Hematopoietic multipotent progenitor cell treated with erythropoietin and hydrocortisone succinate and interleukin-3 and kit ligand, for 6 days (in vitro differentiated cells): Measurements from ENCODE around the gene GATA5.

ENCODE experiments used
- DNase-seq: peaks from one replicate; pipeline ENCODE4 v3.0.0-alpha.2; 2015

The GATA5 gene

DNA sequence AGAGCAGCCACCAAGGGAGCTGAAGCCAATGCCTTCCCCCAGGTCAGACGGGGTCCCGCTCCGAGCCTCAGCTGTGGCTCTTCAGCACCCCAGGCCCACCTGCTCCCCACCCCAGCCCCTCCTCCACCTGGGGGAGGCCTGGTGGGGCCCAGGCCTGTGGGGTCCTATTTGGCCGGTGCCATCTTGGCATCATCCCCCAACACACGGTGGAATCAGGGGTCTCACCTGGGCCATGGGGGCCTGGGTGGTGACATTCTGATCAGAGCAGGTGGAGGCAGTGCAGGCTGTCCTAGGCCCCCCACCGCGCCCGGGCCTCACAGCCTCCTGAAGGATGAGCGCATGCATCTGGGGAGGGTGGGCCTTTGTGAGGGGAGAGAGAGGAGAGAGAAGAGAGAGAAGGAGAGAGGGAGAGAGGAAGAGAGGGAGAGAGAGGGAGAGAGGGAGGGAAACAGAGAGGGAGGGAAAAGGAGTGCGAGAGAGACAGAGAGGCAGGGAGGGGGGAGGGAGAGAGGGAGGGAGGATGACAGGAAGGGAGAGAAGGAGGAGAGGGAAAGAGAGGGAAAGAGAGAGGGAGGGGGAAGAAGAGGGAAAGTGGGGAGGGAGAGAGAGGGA is 24.5 kb downstream of the GATA5 start:
- DNase-seq: no peak

DNA sequence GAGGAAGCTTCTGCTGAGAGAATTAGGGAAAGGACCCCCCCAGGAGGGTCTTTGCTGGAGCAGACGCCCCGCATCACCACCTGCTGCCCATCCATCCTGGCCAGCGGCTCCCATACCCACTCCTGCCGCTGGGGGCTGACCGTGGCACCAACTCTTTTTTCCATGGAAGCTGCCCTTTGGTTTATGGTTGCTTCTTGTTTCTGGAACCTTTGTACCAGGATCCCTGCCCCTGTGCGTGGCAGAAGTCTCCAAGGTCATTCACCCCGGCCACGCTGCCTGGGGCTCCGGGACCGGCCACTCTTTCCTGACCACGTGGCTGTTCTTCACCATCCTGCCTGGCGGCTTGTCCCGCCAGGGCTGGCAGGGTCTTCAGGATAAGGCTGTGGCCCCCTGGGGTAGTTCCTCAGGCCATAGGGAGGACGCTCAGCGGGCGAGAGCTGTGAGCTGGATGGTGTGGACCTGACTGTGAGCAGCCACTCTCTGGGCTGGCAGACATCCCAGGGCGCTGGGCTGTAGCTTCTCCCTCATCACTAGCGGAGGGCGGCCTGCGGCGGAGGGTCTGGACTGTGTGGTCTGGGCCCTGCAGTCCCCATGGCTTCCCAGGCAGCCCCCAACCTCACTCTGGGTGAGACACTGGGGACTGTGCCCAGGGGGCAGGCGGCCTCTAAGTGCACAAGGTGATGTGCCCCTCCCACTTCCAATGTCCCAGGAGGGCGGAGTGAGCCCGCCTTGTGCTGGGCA is 25.7 kb downstream of the GATA5 start:
- DNase-seq: no peak

DNA sequence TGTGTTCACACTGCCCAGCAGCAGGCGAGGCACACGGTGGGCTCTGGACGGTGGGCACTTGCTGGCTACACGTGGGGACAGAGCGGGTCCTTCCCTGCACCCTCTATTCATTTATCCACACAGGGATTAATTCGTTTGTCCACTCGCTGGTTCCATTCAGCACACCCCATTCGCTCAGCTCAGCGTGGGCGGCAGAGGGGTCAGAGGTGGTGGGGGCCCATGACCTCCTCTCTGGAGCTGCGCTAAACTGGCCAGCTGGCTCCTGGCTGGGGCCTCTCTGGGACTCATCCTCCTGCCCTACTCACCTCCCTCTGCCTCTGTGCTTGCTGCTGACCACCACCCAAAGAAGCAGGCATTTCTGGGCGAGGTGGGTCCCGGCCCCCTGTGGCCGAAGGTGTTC is 27.0 kb downstream of the GATA5 start:
- DNase-seq: no peak

DNA sequence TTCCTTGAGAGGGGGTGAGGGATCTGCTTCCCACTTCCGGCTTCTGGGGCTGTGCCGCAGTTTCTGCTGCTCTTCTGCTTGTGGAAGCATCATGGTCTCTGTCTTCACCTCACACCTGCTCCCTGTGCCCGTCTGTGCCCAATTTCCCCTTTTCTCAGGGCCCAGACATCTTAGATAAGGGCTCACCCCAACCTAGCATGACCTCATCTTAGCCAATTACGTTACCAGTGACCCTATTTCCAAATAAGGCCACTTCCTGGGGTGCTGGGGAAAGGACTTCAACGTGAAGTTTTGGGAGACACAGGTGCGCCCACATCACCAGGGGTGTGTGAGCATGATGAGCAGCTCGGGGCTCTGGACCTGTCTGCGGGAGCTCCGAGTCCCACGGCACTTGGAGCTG is 27.8 kb downstream of the GATA5 start:
- peak; percentile 56 for DNase-seq

DNA sequence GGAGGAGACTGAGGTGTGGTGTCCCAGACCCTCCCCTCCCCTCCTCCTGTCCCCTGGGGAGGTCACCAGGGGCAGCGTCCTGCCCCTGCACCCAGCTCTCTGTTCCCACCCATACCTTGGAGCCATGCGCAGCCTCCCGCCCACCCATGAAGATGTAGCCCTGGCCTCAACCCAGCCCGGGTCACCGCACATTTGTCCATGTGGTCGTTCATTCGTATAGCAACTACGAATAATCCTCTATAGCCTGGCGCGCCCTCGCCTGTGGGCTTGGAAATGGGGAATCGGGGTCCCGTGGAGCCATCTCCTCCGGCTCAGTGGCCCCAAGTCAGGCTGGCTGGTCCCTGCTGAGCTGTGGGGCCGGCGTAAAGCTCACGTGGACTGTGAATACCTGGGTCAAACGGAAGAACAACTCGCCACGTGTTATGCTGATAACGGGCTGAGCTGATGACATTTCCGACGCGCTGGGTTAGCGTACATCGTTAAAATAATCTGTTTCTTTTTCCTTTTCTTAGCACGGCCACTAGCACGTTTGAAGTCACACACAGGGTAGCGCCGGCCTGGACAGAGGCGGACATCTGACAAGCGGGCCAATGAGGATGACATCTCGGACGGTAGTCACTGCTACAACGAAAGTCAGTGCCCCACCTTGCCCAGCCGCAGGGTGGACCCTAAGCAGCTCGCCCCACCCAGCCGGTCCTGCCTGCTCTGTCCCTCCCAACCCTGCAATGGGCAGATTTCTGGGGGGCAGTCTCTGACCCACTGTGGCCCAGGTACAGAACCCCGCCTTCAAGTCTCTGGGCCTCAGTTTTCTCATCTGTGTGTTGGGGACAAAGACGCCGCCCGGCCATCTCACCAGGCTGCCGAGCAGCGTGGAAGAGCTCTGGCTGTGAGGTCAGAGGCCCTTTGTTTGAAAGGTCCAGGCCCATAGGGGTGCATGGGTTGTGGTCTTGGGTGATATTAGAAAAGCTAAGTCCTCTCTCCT is 28.6 kb downstream of the GATA5 start:
- DNase-seq: no peak

GRCh38 chr20:62446481-62446880 is 29.3 kb downstream of the GATA5 start:
- no peak for DNase-seq

DNA sequence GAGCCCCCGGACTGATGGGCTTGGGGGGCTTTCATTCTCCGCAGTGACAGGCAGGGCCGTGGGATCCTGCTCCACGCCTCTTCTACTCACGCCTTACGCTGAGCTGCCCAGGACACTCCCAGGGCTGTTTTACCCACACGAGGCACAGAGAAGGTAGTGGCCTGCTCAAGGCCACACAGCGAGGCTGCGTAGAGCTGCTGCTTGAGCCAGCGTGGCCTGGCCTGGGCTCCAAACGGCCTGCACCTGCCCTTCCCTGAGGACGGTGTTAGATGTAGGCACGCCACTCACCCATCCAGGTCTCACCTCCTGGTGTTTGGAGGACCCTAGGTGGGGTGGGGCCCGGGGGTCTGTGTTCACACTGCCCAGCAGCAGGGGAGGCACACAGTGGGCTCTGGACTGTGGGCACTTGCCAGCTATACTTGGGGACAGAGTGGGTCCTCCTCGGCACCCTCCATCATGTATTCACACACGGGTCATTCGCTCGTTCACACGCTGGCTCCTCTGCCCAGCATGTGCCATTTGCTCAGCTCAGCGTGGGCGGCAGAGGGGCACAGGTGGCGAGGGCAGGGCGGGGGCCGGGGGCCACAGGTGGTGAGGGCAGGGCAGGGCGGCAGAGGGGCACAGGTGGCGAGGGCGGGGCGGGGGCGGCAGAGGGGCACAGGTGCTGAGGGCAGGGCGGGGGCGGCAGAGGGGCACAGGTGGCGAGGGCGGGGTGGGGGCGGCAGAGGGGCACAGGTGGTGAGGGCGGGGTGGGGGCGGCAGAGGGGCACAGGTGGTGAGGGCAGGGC is 30.0 kb downstream of the GATA5 start:
- DNase-seq: no peak

DNA sequence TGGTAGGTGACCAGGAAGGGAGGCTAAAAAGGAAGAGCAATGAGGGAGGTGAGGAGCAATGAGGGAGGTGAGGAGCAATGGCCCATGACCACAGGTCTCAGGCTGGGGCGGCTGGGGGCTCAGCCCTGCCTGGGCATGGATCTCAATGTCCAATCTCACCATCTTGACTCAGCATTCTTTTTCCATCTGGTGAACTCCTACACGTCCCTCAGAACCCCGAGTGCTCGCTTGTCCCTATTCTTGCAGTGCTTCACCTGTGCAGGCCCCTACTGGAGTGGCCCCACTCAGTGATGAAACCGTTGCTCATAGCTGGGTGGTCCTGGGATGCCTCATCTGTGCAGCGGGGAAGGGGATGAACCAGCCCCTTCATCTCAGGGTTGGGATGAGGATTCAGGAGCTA is 31.5 kb downstream of the GATA5 start:
- no peak for DNase-seq

DNA sequence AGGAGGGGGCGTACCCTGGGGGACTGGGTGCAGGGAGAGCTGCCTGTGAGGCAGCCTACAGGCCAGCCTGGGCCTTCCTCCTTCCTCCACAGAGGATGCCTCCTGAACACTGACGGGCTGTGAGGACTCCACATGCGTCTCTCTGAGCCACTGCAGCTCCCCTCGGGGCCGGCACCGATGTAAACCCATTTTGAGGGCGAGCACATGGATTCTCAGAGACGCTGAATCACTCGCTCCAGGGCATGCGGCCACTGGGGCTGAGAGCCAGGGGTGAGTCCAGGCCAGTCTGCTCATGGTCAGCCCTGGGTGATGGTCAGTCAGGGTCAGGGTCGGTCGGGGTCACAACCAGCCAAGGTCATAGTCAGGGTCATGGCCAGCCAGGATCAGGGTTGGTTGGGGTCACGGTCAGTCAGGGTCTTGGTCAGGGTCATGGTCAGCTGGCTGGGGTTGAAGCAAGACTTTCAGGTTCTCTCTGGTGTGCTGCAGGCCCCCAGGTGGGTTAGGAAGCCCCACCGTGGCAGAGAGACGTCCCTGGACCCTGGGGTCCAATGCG is 33.7 kb downstream of the GATA5 start:
- no peak for DNase-seq

DNA sequence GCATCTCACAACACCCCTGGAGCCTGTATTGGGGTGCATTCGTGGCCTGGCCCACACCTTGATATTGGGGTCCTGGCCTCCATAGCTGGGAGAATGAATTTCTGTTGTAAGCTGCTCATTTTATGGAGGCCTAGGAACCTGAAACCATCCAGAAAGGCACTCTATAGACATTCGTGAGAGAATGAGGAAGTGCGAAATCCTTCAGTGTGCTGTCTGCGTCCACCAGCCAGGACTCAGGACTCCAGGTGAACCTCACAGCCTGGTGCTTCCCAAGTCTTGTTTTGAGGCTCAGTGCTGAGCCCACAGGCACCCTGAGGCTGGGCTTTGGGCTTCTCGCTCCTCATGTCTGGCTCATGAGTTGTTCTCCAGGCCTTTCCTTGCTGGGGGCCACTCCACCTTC is 36.6 kb downstream of the GATA5 start:
- DNase-seq: no peak

DNA sequence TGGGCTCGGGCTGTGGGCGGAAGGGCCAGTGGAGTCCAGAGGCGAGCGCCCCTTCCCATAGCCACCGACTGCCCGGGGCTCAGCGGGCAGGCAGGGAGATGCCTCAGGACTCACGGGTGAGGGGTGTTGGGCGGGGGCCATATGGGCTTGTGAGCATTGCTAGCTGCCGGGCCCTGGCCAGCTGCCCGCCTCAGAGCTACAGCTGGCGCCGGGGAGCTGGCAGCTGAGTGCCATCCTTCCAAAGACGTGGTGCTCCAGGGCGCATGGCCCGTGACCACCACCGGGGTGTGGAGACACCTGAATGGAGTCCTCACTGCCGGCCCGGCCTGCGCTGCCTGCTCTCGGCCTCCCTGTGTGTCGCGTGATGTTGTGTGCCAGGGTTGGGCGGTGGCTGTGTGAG is 37.9 kb downstream of the GATA5 start:
- no peak for DNase-seq

- no peak for DNase-seq
Measured at GRCh38 chr20:62437496-62437895, 38.3 kb downstream of the GATA5 start.

DNA sequence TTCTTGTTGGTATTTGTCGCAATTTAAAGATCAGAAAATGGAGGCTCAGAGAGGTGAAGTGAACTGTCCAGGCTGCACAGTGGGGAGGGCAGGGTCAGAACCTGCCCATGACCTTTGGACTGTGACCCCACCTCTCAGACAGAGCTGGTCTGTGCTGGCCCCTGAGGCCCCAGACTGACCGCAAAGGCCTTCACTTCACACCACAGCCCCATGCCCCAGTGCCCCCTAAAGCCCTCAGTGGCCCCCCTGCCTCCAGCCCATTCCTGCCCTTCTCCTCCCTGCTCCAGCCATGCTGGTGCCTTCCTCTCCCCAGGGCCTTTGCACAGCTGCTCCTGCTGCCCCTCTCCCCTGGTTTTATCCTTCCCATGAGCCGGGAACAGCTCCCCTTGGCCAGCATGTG is 39.1 kb downstream of the GATA5 start:
- no peak for DNase-seq

- no peak for DNase-seq
Measured at GRCh38 chr20:62433658-62434497, 41.9 kb downstream of the GATA5 start.

- DNase-seq: no peak
Measured at GRCh38 chr20:62430866-62431447, 44.8 kb downstream of the GATA5 start.

DNA sequence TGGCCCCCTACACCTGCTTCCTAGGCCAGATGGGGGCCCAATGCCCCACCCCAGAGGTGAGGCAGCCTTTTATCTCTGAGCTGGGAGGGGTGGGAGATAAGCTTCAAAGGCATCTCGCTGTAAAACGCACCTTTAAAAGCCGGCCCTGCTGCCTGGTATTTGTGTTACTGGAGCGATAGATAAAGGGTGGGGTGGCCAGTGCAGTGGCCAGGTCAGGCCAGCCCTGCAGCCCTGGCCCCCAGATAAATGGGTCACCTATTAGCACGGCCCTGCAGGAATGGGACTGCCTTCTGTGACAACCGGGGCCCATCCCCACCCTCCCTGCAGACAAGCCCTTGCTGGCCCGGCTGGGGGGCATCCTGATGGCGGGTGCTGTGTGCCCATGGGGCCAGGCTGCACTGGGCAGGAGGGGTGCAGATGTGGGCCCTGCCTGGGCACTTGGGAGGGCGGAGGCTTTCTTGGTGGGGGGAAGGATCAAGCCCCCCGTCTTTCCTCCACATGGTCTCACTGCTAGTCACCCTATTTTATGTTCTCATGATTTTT is 45.4 kb downstream of the GATA5 start:
- no peak for DNase-seq

- DNase-seq: no peak
Measured at GRCh38 chr20:62429455-62430310, 46.1 kb downstream of the GATA5 start.

DNA sequence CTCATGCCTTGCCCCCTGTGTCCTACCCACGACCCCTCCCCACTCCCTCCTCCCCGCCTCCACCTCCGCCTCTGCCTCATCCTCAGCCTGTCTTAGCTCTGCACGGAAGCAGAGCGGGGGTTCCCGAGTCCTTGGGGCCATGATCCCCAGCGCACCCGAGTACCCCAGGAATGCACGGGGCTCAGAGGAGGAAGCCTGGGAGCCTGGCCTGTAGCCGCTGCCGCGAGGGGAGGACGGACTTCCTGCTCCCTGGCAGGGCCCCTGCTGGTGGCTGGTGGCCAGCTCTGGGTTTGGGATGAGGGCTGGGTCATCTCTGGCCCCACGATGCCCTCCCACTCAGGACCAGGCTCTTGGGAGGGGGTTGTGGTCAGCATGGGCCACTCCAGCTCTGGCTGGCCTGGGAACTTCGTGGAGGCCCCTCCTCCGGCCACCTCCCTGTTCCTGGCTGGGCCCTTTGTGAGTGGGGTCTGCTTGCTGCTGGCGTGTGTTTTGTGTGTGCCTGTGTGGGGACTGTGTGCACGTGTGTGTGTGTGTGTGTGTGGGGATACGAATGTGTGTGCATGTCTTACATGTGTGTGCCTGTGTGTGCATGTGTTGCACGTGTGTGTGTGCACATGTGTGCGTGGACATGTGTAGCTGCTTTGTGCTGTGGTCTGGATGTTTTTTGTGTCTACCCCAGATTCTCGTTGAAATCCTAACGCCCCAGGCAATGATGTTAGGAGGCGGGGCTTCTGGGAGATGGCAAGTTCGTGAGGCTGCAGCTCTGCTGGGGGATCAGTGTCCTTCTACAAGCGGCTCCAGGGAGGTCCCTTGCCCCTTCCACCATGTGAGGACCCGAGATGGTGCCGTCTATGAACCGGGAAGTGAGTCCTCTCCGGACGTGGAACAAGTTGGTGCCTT is 47.1 kb downstream of the GATA5 start:
- no peak for DNase-seq

DNA sequence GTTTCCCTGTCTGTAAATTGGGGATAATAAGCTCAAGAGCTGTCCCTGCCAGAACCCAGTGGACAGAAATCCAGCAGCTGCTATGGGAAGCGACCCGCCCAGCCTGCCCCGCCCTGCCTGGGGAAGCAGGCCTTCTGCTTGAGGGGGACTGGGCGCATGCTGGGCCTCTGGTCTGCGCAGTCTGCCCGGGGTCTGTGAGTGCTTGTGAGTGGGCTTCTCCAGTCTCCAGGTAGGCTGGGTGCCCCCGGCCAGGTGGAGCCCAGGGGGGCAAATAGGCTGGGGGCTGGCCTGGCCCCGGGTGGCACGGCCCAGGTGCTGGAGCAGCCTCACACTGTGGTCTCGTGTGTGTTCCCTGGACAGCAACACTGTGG is 47.8 kb downstream of the GATA5 start:
- DNase-seq: no peak
